KOPT-K1 (cell line): ENCODE data around the gene TSPAN3.

Source experiments
- H3K27ac ChIP-seq: fragments of 200-600 bp; sonication (generic); 2 replicates; pipeline ENCODE4 v1.5.1; 2016; ENCODE audit warnings: antibody characterized with exemption, mild to moderate bottlenecking, low read depth, low read length; ENCODE audit not compliant: poor library complexity, severe bottlenecking
- H3K36me3 ChIP-seq: fragments of 200-600 bp; sonication (generic); 2 replicates; pipeline ENCODE4 v1.5.1; 2017; ENCODE audit warnings: antibody characterized with exemption, mild to moderate bottlenecking, low read length, moderate library complexity; ENCODE audit not compliant: insufficient read depth
- H3K9me3 ChIP-seq: fragments of 200-600 bp; sonication (generic); 2 replicates; pipeline ENCODE4 v1.5.1; 2017; ENCODE audit warnings: antibody characterized with exemption, low read length, mild to moderate bottlenecking; ENCODE audit not compliant: insufficient read depth, poor library complexity, severe bottlenecking

The TSPAN3 gene

DNA sequence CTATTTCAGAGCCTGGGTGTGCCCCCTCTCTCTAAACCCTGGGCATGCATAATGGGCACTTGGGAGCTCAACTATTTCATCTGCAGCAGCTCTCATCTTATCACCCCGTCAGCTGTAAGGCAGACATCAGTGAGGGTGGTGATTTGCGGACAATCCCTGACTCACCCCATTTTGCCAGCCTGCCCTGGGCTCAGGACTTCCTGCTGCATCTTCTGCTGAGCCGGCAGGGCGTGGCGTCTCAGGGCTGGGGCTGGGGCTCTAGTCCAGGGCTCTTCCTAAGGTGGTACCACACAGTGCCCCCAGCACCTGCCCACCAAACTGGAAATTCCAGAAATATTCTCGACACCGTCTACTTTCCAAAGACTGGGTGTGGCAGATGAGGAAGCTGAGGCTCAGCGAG lies 76.9 kb downstream of the TSPAN3 start:
- H3K27ac ChIP-seq, result peak overlapping the region; percentile 95
- no peaks in the 10 kb centered on the region for H3K36me3 ChIP-seq
- H3K9me3 ChIP-seq, result no peaks in the 10 kb centered on the region

DNA sequence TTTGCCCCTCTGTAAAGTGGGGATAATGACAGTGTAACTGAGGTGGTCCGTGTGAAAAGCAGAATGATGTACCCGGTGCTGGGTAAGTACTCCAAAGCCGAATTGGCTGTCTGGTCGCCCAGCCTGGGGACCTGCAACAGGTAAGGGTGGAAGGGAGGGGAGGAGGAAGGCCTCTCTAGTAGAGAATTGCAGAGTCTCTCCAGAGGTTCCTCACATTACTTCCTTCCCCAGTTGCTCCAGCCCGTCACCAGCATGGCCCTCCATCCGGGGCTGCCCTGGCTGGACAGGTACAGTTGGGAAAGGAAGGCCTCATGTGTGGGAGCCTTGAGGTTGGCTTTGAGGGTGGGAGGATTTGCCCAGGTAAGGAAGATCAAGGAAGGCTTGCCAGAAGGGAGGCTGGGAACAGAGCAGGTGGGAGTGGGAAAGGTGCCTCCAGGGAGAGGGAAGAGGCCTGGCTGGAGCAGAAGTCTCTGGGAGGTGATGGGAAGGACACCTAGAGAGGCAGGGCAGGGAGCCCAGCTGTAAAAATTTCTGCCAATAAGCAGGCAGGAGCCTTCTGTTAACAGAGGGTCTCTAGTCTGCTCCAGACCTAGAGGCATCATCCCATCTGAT lies 77.7 kb downstream of the TSPAN3 start:
- H3K27ac ChIP-seq, result no peak overlapping the region
- no peaks in the 10 kb centered on the region for H3K36me3 ChIP-seq
- H3K9me3 ChIP-seq, result no peaks in the 10 kb centered on the region

DNA sequence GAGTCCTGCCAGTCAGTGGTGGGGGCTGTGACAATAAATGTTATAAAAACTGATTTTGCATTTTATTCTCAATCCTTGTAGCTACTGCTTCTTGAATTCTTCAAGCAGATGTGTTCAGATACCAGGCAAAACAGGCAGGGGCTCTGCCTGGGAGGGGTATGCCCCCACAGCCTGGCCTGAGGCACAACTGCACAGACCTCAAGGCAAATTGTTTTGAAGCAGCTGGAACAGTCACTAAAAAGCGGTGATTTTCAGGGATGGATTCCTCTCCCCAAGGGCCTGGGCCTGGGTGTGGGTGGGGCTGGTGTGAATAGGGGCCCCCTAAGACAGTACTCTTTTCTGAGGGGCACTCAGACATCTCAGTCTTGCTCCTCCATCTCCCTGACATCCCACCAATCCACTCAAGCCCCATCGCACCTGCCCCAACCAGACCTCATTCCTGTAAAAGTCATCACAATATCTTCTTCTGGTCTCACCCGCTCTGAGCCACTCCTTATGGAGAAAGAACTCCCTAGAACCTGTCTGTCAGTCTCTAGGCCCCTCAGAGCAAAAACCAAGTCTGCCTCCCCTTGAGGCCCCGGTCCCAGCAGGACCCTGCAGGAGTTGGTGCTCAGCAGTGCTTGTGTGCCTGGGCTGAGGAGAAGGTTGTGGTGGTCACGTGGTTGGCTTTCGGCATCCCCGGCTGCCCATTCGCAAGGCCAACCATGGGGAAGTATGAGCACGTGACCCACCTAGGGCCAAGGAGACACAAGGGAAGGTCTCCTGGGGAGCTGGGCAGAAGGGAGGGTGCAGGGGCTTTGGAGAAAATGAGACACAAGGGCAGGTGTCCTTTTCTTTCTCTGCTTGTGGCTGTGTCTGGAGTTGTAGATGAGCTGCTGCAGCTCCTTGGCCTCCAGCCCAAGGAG lies 78.9 kb downstream of the TSPAN3 start:
- Histone ChIP-seq H3K27ac (no peak overlapping the region), H3K9me3 (no peaks in the 10 kb centered on the region), H3K36me3 (no peaks in the 10 kb centered on the region)
